PC-3 (cell line): ENCODE results near the gene CYP2S1. TPM values are rescaled to one million over a fixed set of nuclear protein-coding genes. Genes with fewer than 3 reads are reported as not detected.

Experiments used
- ATAC-seq: fragments of 200-7000 bp; cut with Tn5 transposase; 2 replicates; pipeline ENCODE4 v1.9.1; 2020; ENCODE audit warnings: mild to moderate bottlenecking, moderate library complexity
- BruUV-seq: library from RNA; stranded (reverse); fragments of 400-500 nt; replicated peaks from 2 replicates; lab custom pipeline; 2021; lab: Mats Ljungman, UMichigan
- CTCF ChIA-PET: fragments of 300-600 bp; sonication (Branson Sonifier 250); formaldehyde crosslinking; loops from one replicate; lab custom pipeline; 2022; ENCODE audit warnings: antibody characterized with exemption; lab: Charles Lee
- POLR2A ChIA-PET: fragments of 300-600 bp; sonication (Branson Sonifier 250); formaldehyde crosslinking; loops from one replicate; lab custom pipeline; 2022; ENCODE audit warnings: antibody characterized with exemption; ENCODE audit not compliant: unreplicated experiment; lab: Charles Lee
- DNase-seq: peaks from one replicate; pipeline ENCODE4 v3.0.0-alpha.2; 2015
- H2AFZ ChIP-seq: fragments of 300-600 bp; sonication (generic); 2 replicates; pipeline ENCODE4 v1.6.0; 2016; ENCODE audit warnings: antibody characterized with exemption, low read length
- H3F3A ChIP-seq: fragments of 300-600 bp; sonication (generic); one replicate; pipeline ENCODE4 v1.6.0; 2017; ENCODE audit warnings: antibody characterized with exemption, low read length, control low read depth, mild to moderate bottlenecking; ENCODE audit not compliant: unreplicated experiment
- H3K27ac ChIP-seq: fragments of 300-600 bp; sonication (generic); 2 replicates; pipeline ENCODE4 v1.5.1; 2016; ENCODE audit warnings: mild to moderate bottlenecking, low read length
- H3K27me3 ChIP-seq: fragments of 300-600 bp; sonication (generic); 2 replicates; pipeline ENCODE4 v1.6.1; 2016; ENCODE audit warnings: low read length, mixed read lengths
- H3K36me3 ChIP-seq: fragments of 300-600 bp; sonication (generic); 2 replicates; pipeline ENCODE4 v1.6.1; 2016; ENCODE audit warnings: low read depth, mixed run types, low read length, mixed read lengths
- H3K4me1 ChIP-seq: fragments of 300-600 bp; sonication (generic); 2 replicates; pipeline ENCODE4 v1.5.1; 2016; ENCODE audit warnings: low read length; ENCODE audit not compliant: insufficient read depth
- H3K4me2 ChIP-seq: fragments of 300-600 bp; sonication (generic); 2 replicates; pipeline ENCODE4 v1.6.0; 2016; ENCODE audit warnings: low read length
- H3K4me3 ChIP-seq: fragments of 300-600 bp; sonication (generic); 2 replicates; pipeline ENCODE4 v1.5.1; 2016; ENCODE audit warnings: mild to moderate bottlenecking, low read length, mixed read lengths
- H3K79me2 ChIP-seq: fragments of 300-600 bp; sonication (generic); 2 replicates; pipeline ENCODE4 v1.6.1; 2017; ENCODE audit warnings: low read length, mixed read lengths
- H3K9ac ChIP-seq: fragments of 300-600 bp; sonication (generic); 2 replicates; pipeline ENCODE4 v1.6.0; 2016; ENCODE audit warnings: mild to moderate bottlenecking, low read length
- H3K9me2 ChIP-seq: fragments of 300-600 bp; sonication (generic); replicated peaks from 2 replicates; pipeline ENCODE4 v1.6.1; 2016; ENCODE audit warnings: mixed run types, low read length, mixed read lengths
- H3K9me3 ChIP-seq: fragments of 300-600 bp; sonication (generic); 2 replicates; pipeline ENCODE4 v1.6.1; 2016; ENCODE audit warnings: low read length, mixed read lengths
- H4K20me1 ChIP-seq: fragments of 300-600 bp; sonication (generic); 2 replicates; pipeline ENCODE4 v1.6.1; 2016; ENCODE audit warnings: low read length, mixed read lengths
- CTCF ChIP-seq: fragments of 300-600 bp; sonication (generic); conservative IDR thresholded peaks from 2 replicates; pipeline ENCODE4 v1.5.1; 2017; ENCODE audit warnings: antibody characterized with exemption, low read depth, mild to moderate bottlenecking, low read length
- EZH2 ChIP-seq: fragments of 300-600 bp; sonication (generic); IDR thresholded peaks from one replicate; pipeline ENCODE4 v1.6.1; 2017; ENCODE audit warnings: antibody characterized with exemption, mild to moderate bottlenecking, low read length; ENCODE audit not compliant: unreplicated experiment
- EZH2phosphoT487 ChIP-seq: fragments of 300-600 bp; sonication (generic); IDR thresholded peaks from 2 replicates; pipeline ENCODE4 v1.6.1; 2018; ENCODE audit warnings: mild to moderate bottlenecking, antibody characterized with exemption, low read length, borderline replicate concordance
- intact Hi-C: fragments of 100-400 bp; cut with micrococcal nuclease; formaldehyde crosslinking; loops from 2 replicates; pipeline ENCODE4 v1.9.0; 2023
- total RNA-seq: library from RNA; depleted of rRNA; stranded (reverse); fragments of >200 nt; gene quantifications from 2 replicates; pipeline ENCODE4 v1.2.3, GENCODE V29; 2014

CYP2S1 gene
- total RNA-seq, 1 experiment from 2014 or later = 10.3 TPM

- Histone ChIP-seq H4K20me1 (no peaks in the 10 kb centered on the region), H3F3A (no peaks in the 10 kb centered on the region), H3K9me3 (no peaks in the 10 kb centered on the region), H3K27ac (no peak overlapping the region), H2AFZ (no peak overlapping the region), H3K9ac (no peak overlapping the region), H3K79me2 (no peaks in the 10 kb centered on the region), H3K4me3 (no peak overlapping the region), H3K4me1 (no peaks in the 10 kb centered on the region), H3K4me2 (no peak overlapping the region), H3K36me3 (no peaks in the 10 kb centered on the region), H3K27me3 (no peaks in the 10 kb centered on the region), H3K9me2 (no peaks in the 10 kb centered on the region)
- no TSS peak for BruUV-seq
- DNase-seq = no peak
- CTCF ChIA-PET = no interaction called here
- intact Hi-C loops = no loop called here
- no peak for ATAC-seq
- POLR2A ChIA-PET = no interaction called here
- TF ChIP-seq EZH2 (no peak), CTCF (no peak), EZH2phosphoT487 (no peak)
Observed at GRCh38 chr19:41166944-41167804, 25.8 kb upstream of the CYP2S1 start.

GRCh38 chr19:41172297-41173164 lies 20.5 kb upstream of the CYP2S1 start:
- Histone ChIP-seq H3K9me3 (no peaks in the 10 kb centered on the region), H3K36me3 (no peaks in the 10 kb centered on the region), H3K4me1 (peaks cover 13% of the 10 kb centered on the region), H3K27me3 (no peaks in the 10 kb centered on the region), H4K20me1 (no peaks in the 10 kb centered on the region), H3K4me2 (no peak overlapping the region), H3K9ac (no peak overlapping the region), H3K4me3 (no peak overlapping the region), H3K79me2 (no peaks in the 10 kb centered on the region), H3K27ac (no peak overlapping the region), H3F3A (no peaks in the 10 kb centered on the region), H2AFZ (no peak overlapping the region), H3K9me2 (no peaks in the 10 kb centered on the region)
- TF ChIP-seq EZH2phosphoT487 = no peak
- no peak for TF ChIP-seq CTCF
- no peak for TF ChIP-seq EZH2
- ChIA-PET CTCF (no interaction called here), POLR2A (no interaction called here)
- intact Hi-C loops = no loop called here
- ATAC-seq = no peak
- no TSS peak for BruUV-seq
- no peak for DNase-seq
